PFSK-1 (cell line): ENCODE results near the gene MIX23.

Source experiments
- POLR2AphosphoS5 ChIP-seq: IDR thresholded peaks from 2 replicates; pipeline ENCODE4 v1.6.1; 2012; ENCODE audit warnings: low read depth, mild to moderate bottlenecking, control low read depth, low read length, moderate library complexity
- SIN3A ChIP-seq: IDR thresholded peaks from 2 replicates; pipeline ENCODE4 v1.6.1; 2012; ENCODE audit warnings: mild to moderate bottlenecking, low read length, moderate library complexity, borderline replicate concordance; ENCODE audit not compliant: insufficient read depth

GRCh38 chr3:122389197-122389596 lies 6.2 kb upstream of the MIX23 start:
- TF ChIP-seq POLR2AphosphoS5 (no peak), SIN3A (no peak)
